Uterus (tissue), 4 donors: Measurements from ENCODE around the gene FLRT1. TPM values are rescaled to one million over a fixed set of nuclear protein-coding genes. Genes with fewer than 3 reads are reported as not detected.

Experiments used
- DNase-seq, 2 donors: peaks; one replicate each; pipeline ENCODE4 v3.0.0-alpha.2; 2019 to 2020
- H3K27ac ChIP-seq, 2 donors: fragments of 200-600 bp; sonication (generic); 1 replicate in 1 of 2; 2 replicates in 1 of 2; pipeline ENCODE4 v1.5.1; 2016 to 2018
- H3K27me3 ChIP-seq, 2 donors: fragments of 200-600 bp; sonication (generic); one replicate each; pipeline ENCODE4 v1.5.1; 2018 to 2019; ENCODE audit warnings: control low read depth in 1 of 2
- H3K36me3 ChIP-seq, 2 donors: fragments of 200-600 bp; sonication (generic); one replicate each; pipeline ENCODE4 v1.5.1; 2019; ENCODE audit warnings: control low read depth in 1 of 2
- H3K4me1 ChIP-seq, 2 donors: fragments of 200-600 bp; sonication (generic); one replicate each; pipeline ENCODE4 v1.5.1; 2018 to 2019; ENCODE audit warnings: control low read depth in 1 of 2
- H3K4me3 ChIP-seq, 2 donors: fragments of 200-600 bp; sonication (generic); 1 replicate in 1 of 2; 2 replicates in 1 of 2; pipeline ENCODE4 v1.5.1; 2018 to 2019; ENCODE audit warnings: mild to moderate bottlenecking in 1 of 2
- H3K9me3 ChIP-seq, 2 donors: fragments of 200-600 bp; sonication (generic); one replicate each; pipeline ENCODE4 v1.5.1; 2019; ENCODE audit warnings: control low read depth in 1 of 2
- POLR2A ChIP-seq, 2 donors: fragments of 450-650 bp; IDR thresholded peaks; one replicate each; pipeline ENCODE4 v1.6.1; 2016; ENCODE audit warnings: antibody characterized with exemption in 2 of 2, mild to moderate bottlenecking in 1 of 2, moderate library complexity in 1 of 2
- intact Hi-C: fragments of 100-400 bp; cut with DNase I; formaldehyde crosslinking; loops from one replicate; pipeline ENCODE4 v1.15.1; 2023; ENCODE audit warnings: low total_unique reads
- total RNA-seq, 4 donors: library from RNA; depleted of rRNA in 3 of 4; stranded (reverse); fragments of >200 nt in 3 of 4; gene quantifications; one replicate each; pipeline versions ENCODE4 v1.1.0 to v1.2.4, GENCODE V29; 2014 to 2023
- TF ChIP-seq, protein P1 (sequence below), 4 experiments: fragments of 200-600 bp in 2 of 4; fragments of 450-650 bp in 2 of 4; sonication (generic) in 2 of 4; IDR thresholded peaks; one replicate each; pipeline ENCODE4 v1.5.1; 2016 to 2019; ENCODE audit warnings: antibody characterized with exemption in 4 of 4, mild to moderate bottlenecking in 2 of 4, moderate library complexity in 1 of 4
- donor health status: DM: yes; HTN: yes; CAD: no.

The FLRT1 gene
- total RNA-seq, 4 donors from 2014 or later: 0.26 to 7.3 (median 1.9) TPM; not detected in 1

- Histone ChIP-seq H3K27ac (no peak overlapping the region), H3K4me1 (no peaks in the 10 kb centered on the region), H3K9me3 (no peaks in the 10 kb centered on the region), H3K27me3 (no peaks in the 10 kb centered on the region), H3K36me3 (no peaks in the 10 kb centered on the region), H3K4me3 (no peak overlapping the region)
- no peak for DNase-seq
- TF ChIP-seq POLR2A (IDR thresholded peaks at IDR 0.05): no peak
- TF ChIP-seq, protein P1, sequence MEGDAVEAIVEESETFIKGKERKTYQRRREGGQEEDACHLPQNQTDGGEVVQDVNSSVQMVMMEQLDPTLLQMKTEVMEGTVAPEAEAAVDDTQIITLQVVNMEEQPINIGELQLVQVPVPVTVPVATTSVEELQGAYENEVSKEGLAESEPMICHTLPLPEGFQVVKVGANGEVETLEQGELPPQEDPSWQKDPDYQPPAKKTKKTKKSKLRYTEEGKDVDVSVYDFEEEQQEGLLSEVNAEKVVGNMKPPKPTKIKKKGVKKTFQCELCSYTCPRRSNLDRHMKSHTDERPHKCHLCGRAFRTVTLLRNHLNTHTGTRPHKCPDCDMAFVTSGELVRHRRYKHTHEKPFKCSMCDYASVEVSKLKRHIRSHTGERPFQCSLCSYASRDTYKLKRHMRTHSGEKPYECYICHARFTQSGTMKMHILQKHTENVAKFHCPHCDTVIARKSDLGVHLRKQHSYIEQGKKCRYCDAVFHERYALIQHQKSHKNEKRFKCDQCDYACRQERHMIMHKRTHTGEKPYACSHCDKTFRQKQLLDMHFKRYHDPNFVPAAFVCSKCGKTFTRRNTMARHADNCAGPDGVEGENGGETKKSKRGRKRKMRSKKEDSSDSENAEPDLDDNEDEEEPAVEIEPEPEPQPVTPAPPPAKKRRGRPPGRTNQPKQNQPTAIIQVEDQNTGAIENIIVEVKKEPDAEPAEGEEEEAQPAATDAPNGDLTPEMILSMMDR (IDR thresholded peaks at IDR 0.05): no peak
- intact Hi-C loops: no loop called here
Measured at GRCh38 chr11:64048042-64048854, 12.5 kb downstream of the FLRT1 start.

DNA sequence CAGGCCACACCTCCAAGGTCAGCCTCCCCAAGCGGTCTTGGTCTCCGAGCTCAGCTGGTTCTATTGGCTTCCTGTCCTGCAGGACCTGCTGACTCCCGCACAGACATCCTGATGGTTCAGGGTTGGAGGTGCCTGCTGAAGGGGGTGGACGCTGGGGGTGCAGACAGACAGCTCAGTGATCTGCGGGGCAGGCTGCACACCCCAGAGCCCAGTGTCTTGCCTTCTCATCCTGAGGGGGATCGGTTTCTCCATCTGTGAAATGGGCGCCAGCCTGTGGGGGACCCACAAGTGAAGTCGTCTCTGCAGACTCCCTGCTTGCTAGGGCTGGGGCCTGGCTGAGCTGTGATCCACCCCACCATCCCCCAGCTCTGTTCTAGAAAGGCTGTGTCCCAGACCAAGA, 13.8 kb downstream of the FLRT1 start:
- Histone ChIP-seq H3K36me3 (no peaks in the 10 kb centered on the region), H3K27ac (no peak overlapping the region), H3K9me3 (no peaks in the 10 kb centered on the region), H3K27me3 (no peaks in the 10 kb centered on the region), H3K4me1 (no peaks in the 10 kb centered on the region), H3K4me3 (no peak overlapping the region)
- no peak for DNase-seq
- intact Hi-C loops: no loop called here
- no peak for TF ChIP-seq POLR2A (IDR thresholded peaks at IDR 0.05)
- TF ChIP-seq, protein P1 (IDR thresholded peaks at IDR 0.05): no peak

DNA sequence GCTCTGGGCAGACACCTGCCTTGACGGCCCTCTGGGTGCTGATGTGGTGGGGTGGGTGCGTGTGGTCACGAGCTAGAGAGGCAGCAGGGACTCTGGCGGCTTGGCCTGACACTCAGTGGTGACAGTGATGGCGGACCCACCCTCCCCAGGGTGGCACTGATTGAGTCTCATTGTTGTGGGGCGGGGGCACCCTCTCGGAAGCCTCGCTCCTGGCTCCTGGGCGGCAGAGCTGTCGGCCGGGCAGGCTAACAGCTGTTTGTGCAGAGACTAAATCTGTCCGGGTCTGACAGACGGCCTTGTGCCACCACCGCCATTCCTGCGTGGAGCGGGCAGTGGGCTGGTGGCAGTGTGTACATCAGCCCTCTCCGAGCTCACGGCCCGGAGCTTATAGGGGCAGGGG, 15.6 kb downstream of the FLRT1 start:
- Histone ChIP-seq H3K36me3 (no peaks in the 10 kb centered on the region), H3K27ac (no peak overlapping the region), H3K27me3 (no peaks in the 10 kb centered on the region), H3K4me3 (no peak overlapping the region), H3K4me1 (no peaks in the 10 kb centered on the region), H3K9me3 (no peaks in the 10 kb centered on the region)
- DNase-seq: no peak
- TF ChIP-seq, protein P1 (IDR thresholded peaks at IDR 0.05): no peak
- TF ChIP-seq POLR2A (IDR thresholded peaks at IDR 0.05): no peak
- intact Hi-C loops: no loop called here

DNA sequence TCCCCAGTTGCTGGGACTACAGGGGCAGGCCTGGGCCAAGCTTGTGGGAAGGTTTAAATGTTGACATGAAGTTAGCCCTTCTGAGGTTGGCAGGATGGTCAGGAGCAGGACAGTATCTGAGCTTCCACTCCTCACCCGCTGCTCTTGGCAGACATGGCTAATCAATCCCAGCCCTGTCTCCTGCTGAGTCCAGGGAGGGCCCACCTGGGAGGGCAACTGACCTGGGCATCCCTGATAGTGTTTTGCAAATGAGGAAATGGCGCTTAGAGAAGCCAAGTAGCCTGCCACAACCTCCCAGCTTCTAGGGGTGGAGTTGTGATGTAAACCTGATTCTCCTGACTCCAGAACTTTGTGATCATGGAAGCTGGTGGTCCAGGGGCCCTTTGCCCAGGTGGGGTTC, 16.7 kb downstream of the FLRT1 start:
- Histone ChIP-seq H3K4me1 (no peaks in the 10 kb centered on the region), H3K9me3 (no peaks in the 10 kb centered on the region), H3K36me3 (no peaks in the 10 kb centered on the region), H3K27me3 (no peaks in the 10 kb centered on the region), H3K4me3 (no peak overlapping the region), H3K27ac (no peak overlapping the region)
- TF ChIP-seq POLR2A (IDR thresholded peaks at IDR 0.05): no peak
- TF ChIP-seq, protein P1 (IDR thresholded peaks at IDR 0.05): no peak
- intact Hi-C loops: no loop called here
- DNase-seq: no peak

DNA sequence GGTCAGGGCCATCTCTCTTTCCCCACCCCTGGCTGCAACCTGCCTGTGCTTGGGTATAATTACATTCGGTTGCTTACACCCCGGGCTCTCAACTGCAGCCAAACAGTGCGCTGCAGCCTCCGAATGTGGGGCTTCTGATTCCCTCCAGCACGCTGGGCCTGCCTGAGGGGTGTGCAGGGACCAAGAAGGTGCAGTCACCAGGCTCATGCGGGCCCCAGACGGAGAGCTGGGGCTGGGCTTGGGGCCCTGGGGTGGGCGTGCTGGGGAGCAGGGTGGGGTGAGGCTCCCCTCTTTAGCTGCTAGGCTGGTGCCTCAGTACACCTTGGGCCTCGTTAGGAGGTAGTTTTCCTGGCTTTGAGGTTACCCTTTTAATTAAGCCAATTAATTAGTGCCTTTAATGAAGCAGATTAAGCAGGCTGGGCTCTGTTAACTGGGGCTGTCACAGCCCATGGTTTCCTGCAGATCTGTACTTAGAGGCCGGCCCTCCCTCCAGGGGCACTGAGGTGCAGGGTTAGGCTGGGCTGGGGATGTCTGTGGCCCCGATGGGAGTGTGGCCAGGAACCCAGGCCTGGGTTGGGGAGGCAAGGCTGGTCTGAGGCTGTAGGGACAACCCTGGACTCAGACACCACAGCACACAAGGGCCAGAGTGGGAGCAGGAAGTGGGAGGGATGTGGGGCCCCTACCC, 17.3 kb downstream of the FLRT1 start:
- TF ChIP-seq, protein P1 (IDR thresholded peaks at IDR 0.05): no peak
- TF ChIP-seq POLR2A (IDR thresholded peaks at IDR 0.05): no peak
- intact Hi-C loops: no loop called here
- no peaks in the 10 kb centered on the region for H3K4me1 ChIP-seq
- H3K36me3 ChIP-seq: no peaks in the 10 kb centered on the region
- H3K9me3 ChIP-seq: no peaks in the 10 kb centered on the region
- H3K27me3 ChIP-seq: no peaks in the 10 kb centered on the region
- H3K27ac ChIP-seq: no peak overlapping the region
- no peak for DNase-seq
- no peak overlapping the region for H3K4me3 ChIP-seq
